HT1080 (cell line): ENCODE results near the gene OCRL. TPM values are rescaled to one million over a fixed set of nuclear protein-coding genes. Genes with fewer than 3 reads are reported as not detected.
A peak's percentile ranks its signal among the peaks of the same experiment; 100 is the strongest.

ENCODE experiments used
- DNase-seq: peaks from one replicate; pipeline ENCODE4 v3.0.0-alpha.2; 2015; ENCODE audit warnings: low read depth
- small RNA-seq: library from RNA; depleted of rRNA; stranded (forward); fragments of <200 nt; gene quantifications from one replicate; pipeline ENCODE3, GENCODE V24; 2014
- total RNA-seq: library from RNA; depleted of rRNA; stranded (reverse); fragments of >200 nt; shearing (Covaris generic); gene quantifications from 2 replicates; pipeline ENCODE4 v1.2.3, GENCODE V29; 2014; rRNA removed

The OCRL gene
- total RNA-seq, 1 experiment from 2014 or later, result 14.2 TPM

DNA sequence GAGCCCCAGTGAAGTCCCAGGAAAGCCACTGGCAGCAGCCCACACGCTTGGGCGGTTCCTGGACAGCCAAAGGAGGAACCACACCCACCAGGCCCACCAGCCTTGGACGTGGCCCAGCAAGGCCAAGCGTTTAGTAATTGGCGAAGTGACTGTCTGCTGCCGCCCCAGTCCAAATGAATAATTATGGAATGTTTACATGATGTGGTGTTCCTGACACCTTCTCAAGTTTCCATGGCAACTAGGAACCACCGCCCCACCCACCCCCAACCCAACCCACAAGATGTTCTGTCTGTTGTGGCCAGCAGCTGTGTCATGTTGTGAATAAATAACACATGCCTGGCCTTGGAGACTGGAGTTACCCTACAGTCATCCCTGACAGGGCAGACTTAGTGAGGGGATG is 92.4 kb downstream of the OCRL start:
- DNase-seq, result no peak

DNA sequence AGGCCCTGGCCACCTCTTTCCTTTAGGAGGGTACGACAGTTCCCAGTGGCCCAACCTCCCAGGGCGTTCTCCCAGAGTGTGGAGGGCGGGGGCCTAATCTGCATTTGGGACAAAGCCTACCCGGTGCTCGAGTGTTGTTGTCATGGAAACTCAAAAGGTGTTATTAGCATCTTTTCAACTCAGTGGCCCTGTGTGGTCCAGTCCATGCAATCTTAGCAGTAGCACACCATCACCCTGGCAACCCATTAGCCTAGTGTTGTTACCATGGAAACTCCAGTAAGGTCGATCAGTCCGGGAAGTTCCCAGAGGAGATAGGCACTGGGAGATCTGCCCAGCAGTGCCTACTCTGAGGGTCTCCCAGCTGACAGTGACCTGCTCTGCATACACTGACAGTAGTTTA is 94.5 kb downstream of the OCRL start:
- DNase-seq, result no peak

DNA sequence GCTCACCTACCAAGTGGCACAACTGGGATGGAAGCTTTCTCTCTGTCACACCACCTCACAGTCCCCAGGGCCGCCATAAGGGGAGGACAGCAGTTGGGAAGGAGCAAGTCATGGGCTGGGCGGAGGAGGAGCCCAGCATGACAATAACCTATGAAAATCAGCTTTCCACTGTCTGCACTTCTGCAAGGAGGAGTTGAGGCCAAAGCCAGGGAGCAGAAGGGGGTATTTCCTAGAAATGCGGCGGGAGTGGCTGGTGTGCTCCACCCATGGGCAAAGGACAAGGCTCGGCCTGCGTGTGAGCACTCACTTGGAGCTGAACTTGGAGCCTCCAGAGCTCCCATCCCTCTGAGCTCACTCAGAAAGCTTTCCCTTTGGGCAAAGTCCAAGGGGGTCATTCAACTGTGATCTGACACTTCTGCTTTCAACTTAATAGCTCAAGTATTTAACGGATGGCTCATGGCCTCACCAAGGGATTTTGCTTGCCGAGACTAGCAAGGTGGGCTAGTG is 96.2 kb downstream of the OCRL start:
- no peak for DNase-seq

DNA sequence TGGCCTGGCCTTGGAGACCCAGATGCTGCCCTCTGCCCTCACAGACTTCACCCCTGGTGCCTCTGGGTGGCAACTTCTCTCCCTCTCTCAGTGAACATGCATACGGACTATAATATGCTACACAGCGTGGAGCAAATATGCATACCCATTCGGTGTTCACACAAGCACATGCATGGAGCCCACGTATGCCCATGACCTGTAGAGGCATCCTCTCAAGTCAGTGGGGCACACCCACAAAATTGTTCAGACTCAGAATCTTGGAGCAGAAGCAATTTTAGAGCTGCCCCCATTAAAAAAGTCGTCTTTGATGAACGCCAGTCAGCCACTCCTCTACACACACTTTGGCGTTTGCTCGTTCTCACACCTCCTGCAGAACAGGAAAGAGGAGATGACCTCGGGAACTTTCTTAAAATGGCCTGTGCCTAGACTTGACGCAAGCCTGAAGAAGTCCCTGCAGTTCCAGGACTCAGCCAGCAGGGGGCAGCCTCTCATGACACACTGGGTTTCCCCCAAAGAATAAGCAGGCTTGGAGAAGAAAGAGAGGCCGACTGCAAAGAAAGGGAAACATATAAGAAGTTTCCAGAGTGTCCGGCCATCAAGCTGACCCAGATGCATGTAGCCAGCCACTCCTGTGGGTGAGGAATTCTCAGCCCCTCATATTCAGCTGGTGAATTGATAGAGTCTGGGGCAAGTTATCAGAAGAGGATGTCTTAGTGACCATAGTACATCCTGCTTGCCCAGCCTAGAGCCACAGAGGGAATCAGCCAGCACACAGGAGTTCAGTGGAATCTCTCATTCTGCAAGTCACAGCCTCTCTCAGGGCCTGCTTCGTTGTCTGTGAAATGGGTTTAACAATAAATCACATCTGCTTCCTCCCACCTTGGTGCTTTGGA is 97.4 kb downstream of the OCRL start:
- DNase-seq, result peak; percentile 48

DNA sequence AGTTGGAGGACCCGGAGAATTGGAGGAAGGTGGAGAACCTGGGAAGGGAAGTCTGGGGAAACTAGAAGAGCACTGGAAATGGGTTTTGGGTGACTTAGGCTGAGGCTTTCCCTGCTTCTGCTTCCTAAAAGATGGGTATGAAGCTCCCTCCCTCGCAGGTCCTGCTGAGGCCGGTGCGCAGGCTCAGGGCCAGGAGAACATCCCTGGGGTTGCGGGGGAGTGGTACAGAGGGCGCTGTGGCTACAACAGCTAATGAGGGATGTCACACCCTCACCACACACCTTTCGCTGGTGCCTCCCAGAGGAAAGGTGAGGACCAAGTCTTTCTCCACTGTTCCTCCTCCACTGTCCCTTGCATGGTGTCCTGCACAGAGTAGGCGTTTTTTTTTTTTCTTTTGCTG is 98.9 kb downstream of the OCRL start:
- no peak for DNase-seq

DNA sequence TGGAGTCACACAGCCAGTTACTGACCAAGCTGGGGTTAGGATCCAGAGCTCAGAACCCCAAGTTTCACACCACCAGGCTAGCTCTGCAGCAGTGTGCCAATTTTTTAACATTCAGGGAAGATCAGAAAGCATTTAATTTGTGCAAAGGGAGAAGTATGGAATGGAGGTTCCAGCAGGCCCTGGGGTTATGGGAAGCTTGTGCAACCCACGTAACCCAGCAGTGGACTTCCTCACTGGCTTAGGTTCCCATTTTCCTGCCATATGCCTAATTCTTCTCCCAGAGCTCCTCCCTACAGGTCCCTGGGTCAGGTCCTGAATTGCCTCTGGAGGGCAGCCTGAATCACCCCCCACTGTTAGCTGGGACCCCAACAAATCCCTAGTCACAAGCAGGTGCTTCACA is 100.7 kb downstream of the OCRL start:
- DNase-seq, result no peak

DNA sequence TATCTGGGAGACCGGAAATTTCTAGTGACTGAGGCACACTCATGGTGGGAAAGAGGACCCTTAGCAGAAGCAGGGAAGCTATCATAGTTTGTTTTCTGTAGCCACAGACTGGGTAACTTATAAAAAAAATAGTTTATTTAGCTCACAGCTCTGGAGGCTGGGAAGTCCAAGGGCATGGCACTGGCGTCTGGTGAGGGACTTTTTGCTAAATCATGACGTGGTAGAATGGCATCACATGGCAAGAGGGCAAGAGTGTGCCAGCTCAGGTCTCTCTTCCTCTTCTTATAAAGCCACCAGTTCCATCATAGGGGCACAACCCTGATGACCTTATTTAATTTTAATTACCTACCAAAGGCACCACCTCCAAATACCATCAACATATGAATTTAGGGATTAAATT is 101.4 kb downstream of the OCRL start:
- no peak for DNase-seq

DNA sequence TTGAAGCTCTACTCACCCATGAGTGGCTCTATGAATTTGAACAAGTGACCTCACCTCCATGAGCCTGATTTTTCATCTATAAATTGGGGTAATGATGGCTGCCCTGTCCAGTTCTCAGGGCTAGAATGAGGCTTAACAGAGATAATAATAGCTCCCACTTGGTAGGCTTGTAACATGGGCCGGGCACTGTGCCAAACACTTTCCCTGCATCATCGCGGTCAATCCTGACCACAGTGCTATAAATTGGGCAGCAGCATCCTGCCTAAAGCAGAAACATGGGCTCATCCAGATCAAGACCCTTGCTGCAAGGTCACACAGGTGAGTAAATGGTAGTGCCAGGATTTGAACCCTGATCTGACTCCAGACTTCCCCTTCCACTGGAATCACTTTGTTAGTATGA is 101.9 kb downstream of the OCRL start:
- DNase-seq, result peak; percentile 53

Small RNA genes within 50 kb of the gene (small RNA-seq; reads per million reads assigned to genes)
- gene RF01169, result not detected

Other genes with a start within 250 kb of the OCRL start
- gene SMARCA1, start 16.8 kb upstream of the OCRL start, total RNA-seq, result 23.7 and 28.3 TPM in 2 replicates
- gene APLN, start 114.7 kb downstream of the OCRL start, total RNA-seq, result 3.8 and 4.8 TPM in 2 replicates
- not detected in 2 replicates for gene XPNPEP2, start 198.7 kb downstream of the OCRL start, total RNA-seq
- 0.03 TPM in 1 of 2 replicates, not detected in the other for gene SASH3, start 239.7 kb downstream of the OCRL start, total RNA-seq